HEK293 (cell line): ENCODE data around the gene KLC1.

ENCODE experiments used
- CTCF ChIA-PET: fragments of 350-600 bp; formaldehyde crosslinking; extraction: SDS; loops from one replicate; lab custom pipeline; 2021; ENCODE audit warnings: antibody characterized with exemption; lab: Yijun Ruan, JAX
- POLR2A ChIA-PET: fragments of 300-600 bp; formaldehyde crosslinking; extraction: SDS; loops from one replicate; lab custom pipeline; 2020; ENCODE audit warnings: antibody characterized with exemption, inconsistent platforms; lab: Yijun Ruan, JAX
- H3K27ac ChIP-seq: fragments of 200-500 bp; sonication (Bioruptor generic); 2 replicates; pipeline ENCODE4 v1.5.1; 2014; ENCODE audit warnings: low read depth, low read length, control low read depth, inconsistent platforms; ENCODE audit errors: extremely low read depth
- H3K36me3 ChIP-seq, 2 experiments: fragments of 200-500 bp in 1 of 2; sonication (Bioruptor generic) in 1 of 2; 1 replicate in 1 of 2; 2 replicates in 1 of 2; pipeline ENCODE4 v1.5.1; 2014 to 2017; ENCODE audit warnings: inconsistent platforms in 2 of 2, low read length in 2 of 2; ENCODE audit not compliant: control insufficient read depth in 2 of 2, insufficient read depth in 1 of 2
- H3K4me1 ChIP-seq: fragments of 200-500 bp; sonication (Bioruptor generic); 2 replicates; pipeline ENCODE4 v1.5.1; 2014; ENCODE audit warnings: mild to moderate bottlenecking, low read length, inconsistent platforms; ENCODE audit not compliant: control insufficient read depth, insufficient read depth
- H3K4me3 ChIP-seq: 2 replicates; pipeline ENCODE4 v1.5.1; 2011; ENCODE audit warnings: low read depth, mild to moderate bottlenecking, control low read depth, low read length, moderate library complexity
- H3K9me3 ChIP-seq: fragments of 200-500 bp; sonication (Bioruptor generic); 2 replicates; pipeline ENCODE4 v1.5.1; 2014; ENCODE audit warnings: low read depth, low read length, inconsistent platforms; ENCODE audit not compliant: control insufficient read depth, insufficient read depth
- EGR2 ChIP-seq: fragments of 450-650 bp; formaldehyde crosslinking; IDR thresholded peaks from 2 replicates; pipeline ENCODE4 v1.5.1; 2016; ENCODE audit warnings: low read depth, missing biosample characterization, missing genetic modification characterization
- GFI1B ChIP-seq: fragments of 450-650 bp; formaldehyde crosslinking; IDR thresholded peaks from 2 replicates; pipeline ENCODE4 v1.5.1; 2016; ENCODE audit warnings: missing biosample characterization, missing genetic modification characterization
- GLIS2 ChIP-seq: fragments of 450-650 bp; formaldehyde crosslinking; IDR thresholded peaks from 2 replicates; pipeline ENCODE4 v1.5.1; 2016; ENCODE audit warnings: missing biosample characterization, missing genetic modification characterization
- KLF10 ChIP-seq: fragments of 450-650 bp; IDR thresholded peaks from 2 replicates; pipeline ENCODE4 v1.5.1; 2018; ENCODE audit warnings: missing biosample characterization, mild to moderate bottlenecking, missing genetic modification characterization
- OSR2 ChIP-seq: fragments of 450-650 bp; formaldehyde crosslinking; IDR thresholded peaks from 2 replicates; pipeline ENCODE4 v1.5.1; 2016; ENCODE audit warnings: missing biosample characterization, missing genetic modification characterization
- PRDM2 ChIP-seq: fragments of 450-650 bp; formaldehyde crosslinking; IDR thresholded peaks from 2 replicates; pipeline ENCODE4 v1.5.1; 2016; ENCODE audit warnings: missing biosample characterization, missing genetic modification characterization, borderline replicate concordance
- SP2 ChIP-seq: fragments of 450-650 bp; formaldehyde crosslinking; IDR thresholded peaks from 2 replicates; pipeline ENCODE4 v1.5.1; 2016; ENCODE audit warnings: missing biosample characterization, missing genetic modification characterization
- TSHZ1 ChIP-seq: fragments of 450-650 bp; formaldehyde crosslinking; IDR thresholded peaks from 2 replicates; pipeline ENCODE4 v1.5.1; 2016; ENCODE audit warnings: missing biosample characterization, missing genetic modification characterization, borderline replicate concordance
- WT1 ChIP-seq: fragments of 450-650 bp; formaldehyde crosslinking; IDR thresholded peaks from 2 replicates; pipeline ENCODE4 v1.5.1; 2016; ENCODE audit warnings: missing biosample characterization, missing genetic modification characterization
- YY1 ChIP-seq: fragments of 450-650 bp; formaldehyde crosslinking; IDR thresholded peaks from 2 replicates; pipeline ENCODE4 v1.5.1; 2018; ENCODE audit warnings: missing biosample characterization, missing genetic modification characterization
- ZEB2 ChIP-seq: fragments of 450-650 bp; formaldehyde crosslinking; IDR thresholded peaks from 2 replicates; pipeline ENCODE4 v1.5.1; 2016; ENCODE audit warnings: missing biosample characterization, missing genetic modification characterization
- ZNF112 ChIP-seq: fragments of 450-650 bp; formaldehyde crosslinking; IDR thresholded peaks from 2 replicates; pipeline ENCODE4 v1.5.0; 2017; ENCODE audit warnings: missing biosample characterization, missing genetic modification characterization
- ZNF174 ChIP-seq: fragments of 450-650 bp; formaldehyde crosslinking; IDR thresholded peaks from 2 replicates; pipeline ENCODE4 v1.5.0; 2017; ENCODE audit warnings: missing biosample characterization, mild to moderate bottlenecking, missing genetic modification characterization
- ZNF26 ChIP-seq: fragments of 450-650 bp; formaldehyde crosslinking; IDR thresholded peaks from 2 replicates; pipeline ENCODE4 v1.5.1; 2016; ENCODE audit warnings: missing biosample characterization, missing genetic modification characterization
- ZNF366 ChIP-seq: fragments of 450-650 bp; formaldehyde crosslinking; conservative IDR thresholded peaks from 2 replicates; pipeline ENCODE4 v1.5.1; 2016; ENCODE audit warnings: missing biosample characterization, missing genetic modification characterization
- ZNF404 ChIP-seq: fragments of 450-650 bp; formaldehyde crosslinking; IDR thresholded peaks from 2 replicates; pipeline ENCODE4 v1.5.1; 2017; ENCODE audit warnings: missing biosample characterization, missing genetic modification characterization
- ZNF514 ChIP-seq: fragments of 450-650 bp; formaldehyde crosslinking; IDR thresholded peaks from 2 replicates; pipeline ENCODE4 v1.5.1; 2016; ENCODE audit warnings: missing biosample characterization, missing genetic modification characterization
- ZNF610 ChIP-seq: fragments of 450-650 bp; formaldehyde crosslinking; IDR thresholded peaks from 2 replicates; pipeline ENCODE4 v1.5.1; 2016; ENCODE audit warnings: missing biosample characterization, missing genetic modification characterization, borderline replicate concordance
- ZNF670 ChIP-seq: fragments of 450-650 bp; formaldehyde crosslinking; IDR thresholded peaks from 2 replicates; pipeline ENCODE4 v1.5.1; 2016; ENCODE audit warnings: missing biosample characterization, missing genetic modification characterization, low read depth
- ZNF747 ChIP-seq: fragments of 450-650 bp; formaldehyde crosslinking; IDR thresholded peaks from 2 replicates; pipeline ENCODE4 v1.5.1; 2016; ENCODE audit warnings: missing biosample characterization, missing genetic modification characterization
- ZNF776 ChIP-seq: fragments of 450-650 bp; formaldehyde crosslinking; IDR thresholded peaks from 2 replicates; pipeline ENCODE4 v1.5.0; 2017; ENCODE audit warnings: missing biosample characterization, missing genetic modification characterization, borderline replicate concordance
- TF ChIP-seq, protein P1 (sequence below): fragments of 450-650 bp; formaldehyde crosslinking; IDR thresholded peaks from 2 replicates; pipeline ENCODE4 v1.5.1; 2017; ENCODE audit warnings: missing biosample characterization, missing genetic modification characterization
- TF ChIP-seq, protein P2 (sequence below): fragments of 450-650 bp; formaldehyde crosslinking; IDR thresholded peaks from 2 replicates; pipeline ENCODE4 v1.5.1; 2017; ENCODE audit warnings: missing biosample characterization, missing genetic modification characterization

The KLC1 gene

DNA sequence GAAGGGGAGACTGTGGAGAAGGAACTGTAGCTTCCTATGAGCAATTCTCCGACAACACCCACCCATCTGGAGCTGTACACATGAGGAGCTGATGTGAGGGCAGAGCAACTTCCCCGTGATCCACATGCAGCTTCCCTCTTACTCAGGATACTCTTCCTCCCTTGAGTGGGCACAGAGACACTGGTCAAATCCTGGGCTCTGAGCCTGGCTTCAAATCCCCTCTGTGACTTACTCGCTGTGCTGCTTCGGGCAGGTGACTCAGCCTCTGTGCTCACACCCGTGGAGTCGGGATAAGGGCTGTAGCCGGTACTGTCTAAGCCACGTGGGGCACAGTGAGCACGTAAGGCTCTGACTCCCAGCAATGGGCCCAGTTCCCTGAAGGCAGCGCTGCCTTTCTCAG lies 117.7 kb downstream of the KLC1 start:
- no peaks in the 10 kb centered on the region for H3K9me3 ChIP-seq
- no peak overlapping the region for H3K27ac ChIP-seq
- peaks cover 5 to 69% of the 10 kb centered on the region in 2 experiments; a peak in 2 of 3 replicates for H3K36me3 ChIP-seq
- CTCF ChIA-PET: no interaction called here
- TF ChIP-seq ZNF26: no peak
- no peak for TF ChIP-seq KLF10 (tag by site-specific recombination)
- TF ChIP-seq ZNF366 (tag by site-specific recombination): no peak
- no peak for TF ChIP-seq WT1 (tag by site-specific recombination)
- TF ChIP-seq ZNF610 (tag by site-specific recombination): no peak
- no peak for TF ChIP-seq ZNF174 (tag by site-specific recombination)
- no peak for TF ChIP-seq OSR2
- no peak for TF ChIP-seq ZNF112 (tag by site-specific recombination)
- TF ChIP-seq ZNF670 (tag by site-specific recombination): no peak
- no peak for TF ChIP-seq TSHZ1
- TF ChIP-seq, protein P1, sequence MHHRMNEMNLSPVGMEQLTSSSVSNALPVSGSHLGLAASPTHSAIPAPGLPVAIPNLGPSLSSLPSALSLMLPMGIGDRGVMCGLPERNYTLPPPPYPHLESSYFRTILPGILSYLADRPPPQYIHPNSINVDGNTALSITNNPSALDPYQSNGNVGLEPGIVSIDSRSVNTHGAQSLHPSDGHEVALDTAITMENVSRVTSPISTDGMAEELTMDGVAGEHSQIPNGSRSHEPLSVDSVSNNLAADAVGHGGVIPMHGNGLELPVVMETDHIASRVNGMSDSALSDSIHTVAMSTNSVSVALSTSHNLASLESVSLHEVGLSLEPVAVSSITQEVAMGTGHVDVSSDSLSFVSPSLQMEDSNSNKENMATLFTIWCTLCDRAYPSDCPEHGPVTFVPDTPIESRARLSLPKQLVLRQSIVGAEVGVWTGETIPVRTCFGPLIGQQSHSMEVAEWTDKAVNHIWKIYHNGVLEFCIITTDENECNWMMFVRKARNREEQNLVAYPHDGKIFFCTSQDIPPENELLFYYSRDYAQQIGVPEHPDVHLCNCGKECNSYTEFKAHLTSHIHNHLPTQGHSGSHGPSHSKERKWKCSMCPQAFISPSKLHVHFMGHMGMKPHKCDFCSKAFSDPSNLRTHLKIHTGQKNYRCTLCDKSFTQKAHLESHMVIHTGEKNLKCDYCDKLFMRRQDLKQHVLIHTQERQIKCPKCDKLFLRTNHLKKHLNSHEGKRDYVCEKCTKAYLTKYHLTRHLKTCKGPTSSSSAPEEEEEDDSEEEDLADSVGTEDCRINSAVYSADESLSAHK: no peak
- TF ChIP-seq ZNF747 (tag by site-specific recombination): no peak
- TF ChIP-seq, protein P2, sequence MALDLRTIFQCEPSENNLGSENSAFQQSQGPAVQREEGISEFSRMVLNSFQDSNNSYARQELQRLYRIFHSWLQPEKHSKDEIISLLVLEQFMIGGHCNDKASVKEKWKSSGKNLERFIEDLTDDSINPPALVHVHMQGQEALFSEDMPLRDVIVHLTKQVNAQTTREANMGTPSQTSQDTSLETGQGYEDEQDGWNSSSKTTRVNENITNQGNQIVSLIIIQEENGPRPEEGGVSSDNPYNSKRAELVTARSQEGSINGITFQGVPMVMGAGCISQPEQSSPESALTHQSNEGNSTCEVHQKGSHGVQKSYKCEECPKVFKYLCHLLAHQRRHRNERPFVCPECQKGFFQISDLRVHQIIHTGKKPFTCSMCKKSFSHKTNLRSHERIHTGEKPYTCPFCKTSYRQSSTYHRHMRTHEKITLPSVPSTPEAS (tag by site-specific recombination): no peak
- TF ChIP-seq, all 188 proteins: peak for 0
- Histone ChIP-seq H3K4me3 (no peak overlapping the region), H3K4me1 (no peaks in the 10 kb centered on the region)
- POLR2A ChIA-PET: no interaction called here

- Histone ChIP-seq H3K9me3 (no peaks in the 10 kb centered on the region), H3K4me3 (no peak overlapping the region), H3K27ac (no peak overlapping the region), H3K36me3 (peaks cover 5 to 65% of the 10 kb centered on the region in 2 experiments), H3K4me1 (no peaks in the 10 kb centered on the region)
- POLR2A ChIA-PET: no interaction called here
- CTCF ChIA-PET: interaction anchor here (0.6 to 0.7 kb wide), 2 partner anchors 296 to 816 kb away, joined by 3 read pairs; no protein-coding TSS in a partner anchor
- no peak for TF ChIP-seq ZNF776 (tag by site-specific recombination)
- TF ChIP-seq EGR2 (tag by site-specific recombination): no peak
- TF ChIP-seq ZNF404: no peak
- no peak for TF ChIP-seq PRDM2 (tag by site-specific recombination)
- TF ChIP-seq GLIS2 (tag by site-specific recombination): no peak
- TF ChIP-seq ZNF514 (tag by site-specific recombination): no peak
- no peak for TF ChIP-seq YY1 (tag by site-specific recombination)
- no peak for TF ChIP-seq SP2
- no peak for TF ChIP-seq GFI1B (tag by site-specific recombination)
- no peak for TF ChIP-seq ZNF366 (tag by site-specific recombination)
- TF ChIP-seq ZEB2: no peak
Measured at GRCh38 chr14:103748534-103748857, 119.5 kb downstream of the KLC1 start.
